ENCODE measurements around the gene RMND5B. TPM values are rescaled to one million over a fixed set of nuclear protein-coding genes. Genes with fewer than 3 reads are reported as not detected.
A peak's percentile ranks its signal among the peaks of the same experiment; 100 is the strongest.

The RMND5B gene
- total RNA-seq, 1 donor, result 10.2 TPM

DNA sequence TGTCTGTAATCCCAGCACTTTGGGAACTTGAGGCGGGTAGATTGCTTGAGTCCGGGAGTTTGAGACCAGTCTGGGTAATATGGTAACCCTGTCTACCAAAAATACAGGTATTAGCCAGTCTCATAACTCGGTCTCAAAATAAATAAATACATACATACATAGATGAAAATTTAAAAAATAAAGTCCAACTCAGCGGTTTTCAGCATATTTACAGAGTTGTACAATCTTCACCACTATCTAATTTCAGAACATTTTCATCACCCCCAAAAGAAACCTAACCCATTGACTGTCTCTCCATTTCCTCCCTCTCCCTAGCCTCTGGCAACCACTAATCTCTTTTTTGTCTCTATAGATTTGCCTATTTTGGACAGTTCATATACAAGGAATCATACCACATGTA lies 10.7 kb downstream of the RMND5B start:
- H3K9me3 ChIP-seq (ENCODE audit: low read depth, low read length), result no peaks in the 10 kb centered on the region
- no peak overlapping the region for H3K4me3 ChIP-seq (ENCODE audit: low read length)
- no peaks in the 10 kb centered on the region for H3K4me1 ChIP-seq (ENCODE audit: insufficient read depth, low read length)
- H3K27me3 ChIP-seq (ENCODE audit: insufficient read depth, low read length), result no peaks in the 10 kb centered on the region

DNA sequence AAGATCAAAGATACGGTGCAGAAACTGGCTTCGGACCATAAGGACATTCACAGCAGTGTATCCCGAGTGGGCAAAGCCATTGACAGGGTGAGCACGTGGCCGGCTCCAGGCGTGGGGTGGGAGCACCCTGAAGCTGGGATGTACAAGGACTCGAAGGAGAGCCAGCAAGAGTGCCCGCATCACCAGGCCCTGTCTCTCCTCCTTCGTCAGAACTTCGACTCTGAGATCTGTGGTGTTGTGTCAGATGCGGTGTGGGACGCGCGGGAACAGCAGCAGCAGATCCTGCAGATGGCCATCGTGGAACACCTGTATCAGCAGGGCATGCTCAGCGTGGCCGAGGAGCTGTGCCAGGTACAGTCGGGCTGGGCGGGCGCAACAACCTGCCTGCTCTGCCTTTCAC lies 11.8 kb downstream of the RMND5B start:
- Histone ChIP-seq H3K9me3 (ENCODE audit: low read depth, low read length) (no peaks in the 10 kb centered on the region), H3K4me3 (ENCODE audit: low read length) (no peak overlapping the region), H3K4me1 (ENCODE audit: insufficient read depth, low read length) (no peaks in the 10 kb centered on the region), H3K27me3 (ENCODE audit: insufficient read depth, low read length) (no peaks in the 10 kb centered on the region)

DNA sequence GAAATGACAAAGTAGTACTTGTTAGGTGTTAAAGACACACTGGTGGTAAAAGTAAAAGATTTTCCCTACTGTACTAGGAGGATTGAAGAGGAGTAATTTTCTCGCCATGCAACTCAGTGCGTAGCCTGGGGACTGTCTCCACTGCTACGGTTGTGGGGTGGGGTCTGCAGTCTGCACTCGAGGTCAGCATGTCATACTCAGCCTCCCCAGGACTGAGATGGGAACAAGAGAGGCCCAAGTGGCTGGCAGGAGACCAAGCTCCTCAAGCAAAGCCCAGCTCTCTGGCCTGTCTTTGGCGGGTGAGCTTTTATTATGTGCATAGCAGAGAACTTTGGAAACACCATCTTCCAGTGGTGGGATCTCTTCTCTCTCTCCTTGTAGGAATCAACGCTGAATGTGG lies 12.4 kb downstream of the RMND5B start:
- Histone ChIP-seq H3K4me3 (ENCODE audit: low read length) (no peak overlapping the region), H3K4me1 (ENCODE audit: insufficient read depth, low read length) (no peaks in the 10 kb centered on the region), H3K27me3 (ENCODE audit: insufficient read depth, low read length) (no peaks in the 10 kb centered on the region), H3K9me3 (ENCODE audit: low read depth, low read length) (no peaks in the 10 kb centered on the region)

DNA sequence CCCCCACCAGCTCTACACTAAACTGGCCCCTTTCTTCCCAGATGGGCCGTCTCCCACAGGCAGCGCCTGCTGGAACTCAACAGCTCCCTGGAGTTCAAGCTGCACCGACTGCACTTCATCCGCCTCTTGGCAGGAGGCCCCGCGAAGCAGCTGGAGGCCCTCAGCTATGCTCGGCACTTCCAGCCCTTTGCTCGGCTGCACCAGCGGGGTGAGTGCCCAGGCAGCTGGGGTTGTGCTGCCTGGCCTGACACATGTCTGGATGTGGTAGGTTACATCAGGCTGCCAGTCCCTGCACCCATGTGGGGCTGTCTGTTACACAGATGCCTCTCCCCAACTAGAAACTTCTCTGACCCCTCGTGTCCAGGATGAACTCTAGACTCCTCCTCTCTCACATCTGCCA lies 13.1 kb downstream of the RMND5B start:
- H3K4me1 ChIP-seq (ENCODE audit: insufficient read depth, low read length), result no peaks in the 10 kb centered on the region
- no peaks in the 10 kb centered on the region for H3K27me3 ChIP-seq (ENCODE audit: insufficient read depth, low read length)
- no peaks in the 10 kb centered on the region for H3K9me3 ChIP-seq (ENCODE audit: low read depth, low read length)
- no peak overlapping the region for H3K4me3 ChIP-seq (ENCODE audit: low read length)

DNA sequence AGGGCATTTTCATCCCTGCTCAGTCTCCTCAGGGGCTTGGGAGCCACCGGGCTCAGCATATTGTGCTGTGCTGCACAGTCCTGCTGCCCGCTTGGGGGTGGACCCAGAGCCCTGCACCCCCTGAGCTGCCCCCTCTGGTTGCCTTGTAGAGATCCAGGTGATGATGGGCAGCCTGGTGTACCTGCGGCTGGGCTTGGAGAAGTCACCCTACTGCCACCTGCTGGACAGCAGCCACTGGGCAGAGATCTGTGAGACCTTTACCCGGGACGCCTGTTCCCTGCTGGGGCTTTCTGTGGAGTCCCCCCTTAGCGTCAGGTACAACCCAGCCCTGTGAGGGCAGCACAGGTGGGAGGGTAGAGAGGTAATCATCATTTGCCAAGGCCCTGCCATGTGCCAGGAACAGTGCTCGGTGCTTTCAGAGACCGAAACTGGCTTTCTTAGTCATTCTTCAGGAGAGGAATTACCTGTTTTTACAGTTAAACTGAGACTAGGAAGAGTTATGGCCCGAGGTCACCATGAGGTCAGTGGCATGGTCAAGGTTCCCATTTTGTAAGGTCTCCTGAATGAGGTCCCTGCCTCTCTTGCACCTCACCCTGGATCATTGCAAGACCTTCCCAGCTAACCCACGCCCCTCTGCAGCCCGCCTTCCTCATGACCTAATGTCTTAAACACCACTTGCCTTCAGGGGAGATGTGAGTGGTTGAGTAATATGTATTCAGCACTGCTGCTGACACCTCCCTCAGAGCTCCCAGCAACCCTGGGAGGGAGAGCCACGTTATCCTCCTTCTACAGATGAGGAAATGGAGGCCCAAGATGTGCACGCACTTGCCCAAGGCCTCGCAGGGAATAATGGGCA lies 15.4 kb downstream of the RMND5B start:
- H3K4me3 ChIP-seq (ENCODE audit: low read length), result no peak overlapping the region
- H3K9me3 ChIP-seq (ENCODE audit: low read depth, low read length), result no peaks in the 10 kb centered on the region
- H3K4me1 ChIP-seq (ENCODE audit: insufficient read depth, low read length), result no peaks in the 10 kb centered on the region
- H3K27me3 ChIP-seq (ENCODE audit: insufficient read depth, low read length), result no peaks in the 10 kb centered on the region

DNA sequence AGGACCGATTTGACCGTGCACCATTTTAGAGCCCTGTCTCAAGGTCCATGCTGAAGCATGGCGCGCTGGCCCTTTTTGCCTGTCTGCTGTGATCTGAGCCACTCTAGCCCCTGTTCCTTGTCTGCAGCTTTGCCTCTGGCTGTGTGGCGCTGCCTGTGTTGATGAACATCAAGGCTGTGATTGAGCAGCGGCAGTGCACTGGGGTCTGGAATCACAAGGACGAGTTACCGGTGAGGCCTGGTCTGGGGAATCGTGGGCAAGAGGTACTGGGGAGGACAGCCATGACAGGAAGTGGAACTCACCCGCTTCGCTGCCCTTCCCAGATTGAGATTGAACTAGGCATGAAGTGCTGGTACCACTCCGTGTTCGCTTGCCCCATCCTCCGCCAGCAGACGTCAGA lies 16.6 kb downstream of the RMND5B start:
- H3K9me3 ChIP-seq (ENCODE audit: low read depth, low read length), result no peaks in the 10 kb centered on the region
- H3K4me1 ChIP-seq (ENCODE audit: insufficient read depth, low read length), result peaks cover 9% of the 10 kb centered on the region

DNA sequence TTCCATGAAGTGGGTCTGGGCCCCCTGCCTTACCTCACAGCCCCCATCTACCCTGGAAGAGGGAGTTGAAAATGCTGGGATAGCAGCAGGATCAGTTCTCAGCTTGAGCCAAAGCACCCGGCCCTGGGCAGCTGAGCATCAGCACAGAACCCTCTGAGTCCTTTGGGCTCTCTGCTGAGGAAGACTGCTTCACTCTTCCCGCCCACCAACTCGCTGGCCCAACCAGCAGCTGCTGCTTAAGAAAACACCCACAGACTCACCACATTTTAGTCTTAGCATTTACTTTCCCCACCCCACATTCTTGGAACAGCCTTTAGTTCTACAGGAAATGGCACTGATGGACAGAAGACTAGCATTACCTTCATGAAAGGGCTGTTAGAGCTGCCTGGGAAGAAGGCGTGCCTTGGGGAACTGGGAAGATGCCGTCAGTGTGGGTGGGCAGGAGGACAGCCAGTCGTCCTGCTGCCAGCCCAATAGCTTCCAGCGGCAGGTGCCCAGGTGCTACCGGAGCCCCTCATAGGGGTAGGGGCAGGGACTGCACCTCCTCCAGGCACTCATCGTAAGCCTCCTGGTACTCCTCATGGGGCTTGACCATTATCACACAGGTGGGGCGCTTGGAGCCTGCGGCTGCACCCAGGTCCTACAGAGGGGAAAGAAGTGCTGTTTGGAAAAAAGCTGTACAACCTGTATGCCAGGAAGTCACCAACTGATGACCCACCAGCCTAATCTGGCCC lies 18.6 kb downstream of the RMND5B start:
- H3K27me3 ChIP-seq (ENCODE audit: insufficient read depth, low read length), result no peaks in the 10 kb centered on the region
- no peaks in the 10 kb centered on the region for H3K9me3 ChIP-seq (ENCODE audit: low read depth, low read length)
- peaks cover 23% of the 10 kb centered on the region for H3K4me1 ChIP-seq (ENCODE audit: insufficient read depth, low read length)
- no peak overlapping the region for H3K4me3 ChIP-seq (ENCODE audit: low read length)

More for the DNA sequence above, 16.6 kb downstream of the RMND5B start:
- no peaks in the 10 kb centered on the region for H3K27me3 ChIP-seq (ENCODE audit: insufficient read depth, low read length)
- no peak overlapping the region for H3K4me3 ChIP-seq (ENCODE audit: low read length)

DNA sequence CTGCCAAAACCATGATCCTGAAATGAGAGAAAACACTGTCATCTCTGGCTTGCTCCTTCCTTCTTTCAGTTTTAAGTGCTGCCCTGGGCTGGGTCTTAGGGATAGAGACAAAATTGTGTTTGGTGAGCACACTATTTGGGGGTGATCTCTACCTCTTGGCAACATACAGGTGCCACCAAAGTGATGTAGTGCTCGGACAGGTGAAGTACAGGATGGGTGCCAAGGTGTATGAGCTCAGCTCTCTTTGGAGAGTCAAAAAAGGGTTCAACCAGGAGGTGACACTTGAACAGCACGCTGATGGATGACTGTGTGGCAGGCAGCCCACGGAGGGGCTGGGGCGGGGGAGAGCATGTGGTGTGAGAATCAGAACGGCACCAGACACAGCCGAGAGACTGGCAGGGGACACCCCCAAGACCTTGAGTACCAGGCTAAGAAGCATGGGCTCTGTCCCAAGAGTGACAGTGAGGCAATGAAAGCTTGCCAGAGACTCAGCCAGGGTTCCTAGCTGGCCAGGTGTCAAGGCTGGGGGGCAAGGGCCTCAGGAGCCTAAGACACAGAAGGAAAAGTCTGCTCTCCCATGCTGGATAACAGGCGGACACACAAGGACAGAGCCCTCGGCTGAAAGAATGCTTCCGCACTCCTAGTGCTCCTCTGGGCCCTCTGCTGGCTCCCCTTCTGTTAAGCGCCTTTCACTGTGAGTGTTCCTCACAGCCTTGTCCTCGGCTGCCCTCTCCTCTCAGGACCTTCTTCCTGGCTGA lies 20.3 kb downstream of the RMND5B start:
- H3K4me1 ChIP-seq (ENCODE audit: insufficient read depth, low read length), result peaks cover 24% of the 10 kb centered on the region
- no peaks in the 10 kb centered on the region for H3K9me3 ChIP-seq (ENCODE audit: low read depth, low read length)

DNA sequence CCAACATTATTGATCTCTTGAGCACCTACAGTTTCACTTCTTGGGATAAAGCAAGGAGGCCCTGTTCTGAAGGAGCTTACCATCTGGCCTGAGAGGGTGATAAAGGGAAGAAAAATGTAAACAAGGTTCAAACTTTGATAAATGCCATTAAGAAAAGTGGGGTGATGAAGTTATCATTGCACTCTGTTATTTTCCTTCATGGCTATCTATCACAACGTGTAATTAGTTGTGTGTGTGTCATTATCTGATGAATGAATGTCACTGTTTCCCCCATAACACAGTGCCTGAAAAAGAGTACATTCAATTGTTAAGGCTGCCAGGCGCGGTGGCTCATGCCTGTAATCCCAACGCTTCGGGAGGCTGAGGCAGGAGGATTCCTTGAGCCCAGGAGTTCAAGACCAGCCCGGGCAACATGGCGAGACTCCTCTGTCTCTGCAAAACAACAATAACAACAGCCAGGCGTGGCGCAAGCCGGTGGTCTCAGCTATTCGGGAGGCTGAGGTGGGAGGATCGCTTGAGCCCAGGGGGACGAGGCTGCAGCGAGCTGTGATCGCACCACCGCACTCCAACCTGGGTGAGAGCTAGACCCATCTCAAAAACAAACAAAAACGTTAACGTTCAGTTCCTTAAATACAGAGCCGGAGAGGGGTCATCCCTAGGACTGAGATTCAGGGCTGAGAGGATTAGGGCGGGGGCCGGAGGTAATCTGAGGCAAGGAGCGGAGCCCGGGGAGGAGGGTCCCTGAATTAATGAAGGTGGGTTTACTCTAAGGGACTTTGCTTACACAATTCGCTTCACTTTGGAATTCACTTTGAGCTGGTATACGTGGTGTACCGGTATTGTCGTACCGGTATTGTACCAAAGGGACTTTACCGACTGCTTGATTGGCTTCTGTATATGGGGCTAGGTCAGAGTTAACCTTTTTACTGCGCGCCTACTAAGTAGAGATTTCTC lies 22.0 kb downstream of the RMND5B start:
- no peaks in the 10 kb centered on the region for H3K27me3 ChIP-seq (ENCODE audit: insufficient read depth, low read length)
- H3K4me3 ChIP-seq (ENCODE audit: low read length), result peak overlapping the region; percentile 63
- H3K9me3 ChIP-seq (ENCODE audit: low read depth, low read length), result no peaks in the 10 kb centered on the region
- H3K4me1 ChIP-seq (ENCODE audit: insufficient read depth, low read length), result peaks cover 24% of the 10 kb centered on the region

More for the DNA sequence above, 20.3 kb downstream of the RMND5B start:
- Histone ChIP-seq H3K27me3 (ENCODE audit: insufficient read depth, low read length) (no peaks in the 10 kb centered on the region), H3K4me3 (ENCODE audit: low read length) (no peak overlapping the region)

DNA sequence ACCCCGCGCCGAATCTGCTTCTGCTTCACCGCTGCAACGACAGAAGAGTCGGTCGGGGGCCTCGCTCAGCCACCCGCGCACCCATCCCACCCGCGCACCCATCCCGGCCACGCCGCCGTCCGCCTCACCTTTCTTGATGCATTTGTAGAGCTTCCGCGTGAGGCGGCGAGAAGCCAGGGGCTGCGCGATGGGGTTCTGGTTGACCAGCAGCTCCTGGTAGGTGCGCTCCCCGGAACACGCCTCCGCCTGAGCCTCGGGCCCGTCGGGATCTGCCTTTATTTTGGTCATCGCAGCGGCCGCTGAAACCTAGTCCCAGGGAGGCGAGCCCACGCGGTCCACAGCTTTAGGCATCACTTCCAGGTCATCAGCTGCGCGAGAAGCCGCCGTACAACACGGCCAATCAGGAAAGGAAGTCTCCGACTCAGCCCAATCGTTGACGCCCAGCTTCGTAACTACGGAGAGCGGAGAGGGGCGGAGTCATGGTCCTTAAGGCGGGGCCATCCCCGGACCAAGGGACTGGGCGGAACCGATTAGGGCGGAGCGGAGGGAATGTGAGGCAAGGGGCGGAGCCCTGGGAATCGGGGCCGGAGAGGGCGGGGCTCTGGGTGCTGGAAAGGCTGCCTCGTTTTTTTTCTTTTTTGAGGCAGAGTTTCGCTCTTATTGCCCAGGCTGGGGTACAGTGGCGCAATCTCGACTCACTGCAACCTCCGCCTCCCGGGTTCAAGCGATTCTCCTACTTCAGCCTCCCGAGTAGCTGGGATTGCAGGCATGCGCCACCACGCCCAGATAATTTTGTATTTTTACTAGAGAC lies 22.9 kb downstream of the RMND5B start, which contains the start of gene NHP2:
TSS of gene NHP2 (minus strand) at position 356 of the 811 bp plus-strand sequence. CDS start at position 288, 68 bp downstream.
- Histone ChIP-seq H3K9me3 (ENCODE audit: low read depth, low read length) (no peaks in the 10 kb centered on the region), H3K4me1 (ENCODE audit: insufficient read depth, low read length) (peaks cover 24% of the 10 kb centered on the region), H3K27me3 (ENCODE audit: insufficient read depth, low read length) (no peaks in the 10 kb centered on the region), H3K4me3 (ENCODE audit: low read length) (peak within 1 kb of the TSS; percentile 63)

DNA sequence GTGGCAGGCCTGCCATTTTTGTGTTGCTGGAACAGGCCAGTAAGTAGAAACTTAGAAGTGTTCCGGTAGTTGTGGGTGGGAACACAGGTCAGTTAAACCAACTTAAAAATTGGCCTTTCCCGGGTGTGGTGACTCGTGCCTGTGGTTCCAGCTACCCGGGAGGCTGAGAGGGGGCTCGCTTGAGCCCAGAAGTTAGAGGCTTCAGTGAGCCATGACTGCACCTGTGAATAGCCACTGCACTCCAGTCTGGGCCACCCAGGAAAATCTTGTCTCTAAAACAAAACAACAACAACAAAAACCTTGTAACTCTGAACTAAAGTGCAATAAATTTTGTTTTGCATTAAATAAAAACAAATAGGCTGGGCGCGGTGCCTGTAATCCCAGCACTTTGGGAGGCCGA lies 24.3 kb downstream of the RMND5B start:
- H3K4me3 ChIP-seq (ENCODE audit: low read length), result no peak overlapping the region
- H3K9me3 ChIP-seq (ENCODE audit: low read depth, low read length), result no peaks in the 10 kb centered on the region
- H3K4me1 ChIP-seq (ENCODE audit: insufficient read depth, low read length), result peaks cover 24% of the 10 kb centered on the region
- no peaks in the 10 kb centered on the region for H3K27me3 ChIP-seq (ENCODE audit: insufficient read depth, low read length)

DNA sequence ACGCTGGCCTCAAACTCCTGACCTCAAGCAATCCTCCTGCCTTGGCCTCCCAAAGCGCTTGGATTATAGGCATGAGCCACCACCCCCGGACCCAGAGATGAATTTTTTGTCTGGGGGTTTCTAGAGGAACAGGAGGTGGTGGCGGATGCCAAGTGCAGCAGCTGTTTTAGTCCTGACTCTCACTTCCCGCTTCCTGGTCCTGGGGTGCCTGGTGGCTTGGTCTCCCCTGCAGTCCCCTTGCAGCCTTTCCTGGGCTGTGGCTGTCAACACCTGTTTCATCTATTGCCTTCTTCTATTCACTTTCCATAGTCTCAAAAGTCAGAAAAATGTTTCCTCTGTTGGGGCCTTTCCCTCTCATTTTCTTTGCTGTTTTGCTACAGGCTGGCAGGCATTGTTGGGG lies 29.4 kb downstream of the RMND5B start:
- no peaks in the 10 kb centered on the region for H3K27me3 ChIP-seq (ENCODE audit: insufficient read depth, low read length)
- no peaks in the 10 kb centered on the region for H3K9me3 ChIP-seq (ENCODE audit: low read depth, low read length)
- peaks cover 7% of the 10 kb centered on the region for H3K4me1 ChIP-seq (ENCODE audit: insufficient read depth, low read length)
- no peak overlapping the region for H3K4me3 ChIP-seq (ENCODE audit: low read length)

DNA sequence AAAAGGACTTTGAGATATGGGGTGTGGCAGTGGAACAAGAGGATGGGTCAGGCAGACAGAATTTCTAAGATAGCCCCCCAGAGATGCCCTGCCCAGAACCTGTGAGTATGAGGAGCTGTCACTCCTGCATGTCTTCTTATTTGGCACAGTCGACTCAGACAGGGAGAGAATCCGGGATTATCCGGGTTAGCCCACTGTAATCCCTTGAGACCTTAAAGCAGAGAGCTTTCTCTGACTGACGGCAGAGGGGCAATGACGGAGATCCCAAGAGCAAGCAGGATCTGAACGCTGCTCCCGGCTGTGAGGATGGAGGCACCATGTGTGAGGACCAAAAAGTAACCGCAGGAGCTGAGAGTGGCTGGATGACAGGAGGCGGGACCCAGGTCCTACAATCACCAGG lies 31.7 kb downstream of the RMND5B start:
- no peaks in the 10 kb centered on the region for H3K9me3 ChIP-seq (ENCODE audit: low read depth, low read length)
- H3K4me1 ChIP-seq (ENCODE audit: insufficient read depth, low read length), result peaks cover 7% of the 10 kb centered on the region
- no peaks in the 10 kb centered on the region for H3K27me3 ChIP-seq (ENCODE audit: insufficient read depth, low read length)
- no peak overlapping the region for H3K4me3 ChIP-seq (ENCODE audit: low read length)
